HepG2 (cell line): ENCODE data around the gene CCDC154. TPM values are rescaled to one million over a fixed set of nuclear protein-coding genes. Genes with fewer than 3 reads are reported as not detected.

ENCODE experiments used
- ATAC-seq: fragments of 200-7000 bp; cut with Tn5 transposase; 3 replicates; pipeline ENCODE4 v1.9.1; 2020; ENCODE audit warnings: mild to moderate bottlenecking, moderate library complexity
- BruUV-seq: library from RNA; stranded (reverse); fragments of 400-500 nt; replicated peaks from 2 replicates; lab custom pipeline; 2021; lab: Mats Ljungman, UMichigan
- CTCF ChIA-PET: fragments of 300-600 bp; formaldehyde crosslinking; extraction: SDS; loops from one replicate; lab custom pipeline; 2021; ENCODE audit warnings: low total read pairs, inconsistent platforms, low intra/inter-chr PET ratio; lab: Yijun Ruan, JAX
- POLR2A ChIA-PET: fragments of 350-600 bp; sonication (Branson Sonifier 250); formaldehyde crosslinking; loops from one replicate; lab custom pipeline; 2020; ENCODE audit warnings: antibody characterized with exemption, inconsistent platforms; lab: Yijun Ruan, JAX
- DNase-seq: peaks from one replicate; pipeline ENCODE4 v3.0.0-alpha.2; 2015; ENCODE audit warnings: low spot score
- FAIRE-seq: peaks from 3 replicates; lab custom pipeline; 2011; peaks lifted over from hg19 to GRCh38; lab: Jason Lieb, UNC
- H2AFZ ChIP-seq: one replicate; pipeline ENCODE4 v1.6.1; 2011; ENCODE audit warnings: low read length, inconsistent platforms
- H3K27ac ChIP-seq: fragments of 300-600 bp; 3 replicates; pipeline ENCODE4 v1.8.0; 2011; ENCODE audit warnings: mixed run types, mild to moderate bottlenecking, mixed read lengths, low read length, inconsistent platforms; ENCODE audit not compliant: insufficient read depth; ENCODE audit errors: extremely low read length
- H3K27me3 ChIP-seq, 2 experiments: fragments of 200-600 bp in 1 of 2; 2 replicates in 1 of 2; 3 replicates in 1 of 2; pipeline versions ENCODE4 v1.6.0 to v1.8.0; 2011; ENCODE audit warnings: low read length in 2 of 2, mild to moderate bottlenecking in 2 of 2, moderate library complexity in 2 of 2, inconsistent platforms in 1 of 2; ENCODE audit not compliant: insufficient read depth in 2 of 2, control insufficient read depth in 1 of 2
- H3K36me3 ChIP-seq, 2 experiments: fragments of 200-600 bp in 1 of 2; replicated peaks in 1 of 2; 2 replicates in 1 of 2; 3 replicates in 1 of 2; pipeline versions ENCODE4 v1.5.1 to v1.8.0; 2011; ENCODE audit warnings: low read length in 2 of 2, inconsistent platforms in 1 of 2; ENCODE audit not compliant: insufficient read depth in 2 of 2, control insufficient read depth in 1 of 2
- H3K4me1 ChIP-seq: 2 replicates; pipeline ENCODE4 v1.5.1; 2012; ENCODE audit warnings: low read length, inconsistent platforms; ENCODE audit not compliant: insufficient read depth
- H3K4me2 ChIP-seq: 2 replicates; pipeline ENCODE4 v1.6.0; 2011; ENCODE audit warnings: low read depth, low read length, inconsistent platforms
- H3K4me3 ChIP-seq, 3 experiments: fragments of 200-600 bp in 1 of 3; sonication (generic), shearing (Covaris generic) in 1 of 3; replicated peaks in 1 of 3; 2 replicates each; pipeline ENCODE4 v1.5.1; 2011 to 2016; ENCODE audit warnings: low read length in 3 of 3, inconsistent platforms in 2 of 3, low read depth in 2 of 3, mild to moderate bottlenecking in 2 of 3, control low read depth in 1 of 3, mixed read lengths in 1 of 3; ENCODE audit not compliant: insufficient read depth in 1 of 3
- H3K79me2 ChIP-seq: one replicate; pipeline ENCODE4 v1.6.1; 2011; ENCODE audit warnings: low read length, inconsistent platforms; ENCODE audit not compliant: insufficient read depth
- H3K9ac ChIP-seq: 2 replicates; pipeline ENCODE4 v1.6.0; 2011; ENCODE audit warnings: mild to moderate bottlenecking, low read depth, low read length, inconsistent platforms; ENCODE audit not compliant: insufficient read depth
- H3K9me3 ChIP-seq: 2 replicates; pipeline ENCODE4 v1.5.1; 2012; ENCODE audit warnings: mild to moderate bottlenecking, low read length
- H4K20me1 ChIP-seq: 2 replicates; pipeline ENCODE4 v1.6.0; 2011; ENCODE audit warnings: inconsistent platforms, mild to moderate bottlenecking, low read length, moderate library complexity; ENCODE audit not compliant: insufficient read depth
- BRD4 ChIP-seq: sonication (generic); formaldehyde crosslinking; IDR thresholded peaks from 2 replicates; pipeline ENCODE4 v1.4.0; 2020; ENCODE audit warnings: missing genetic modification reagents
- CTCF ChIP-seq: sonication (generic); formaldehyde crosslinking; IDR thresholded peaks from 2 replicates; pipeline ENCODE4 v1.5.0; 2020; ENCODE audit warnings: mild to moderate bottlenecking, missing genetic modification reagents, moderate library complexity
- EHMT2 ChIP-seq: fragments of 200-600 bp; sonication (generic); IDR thresholded peaks from 2 replicates; pipeline ENCODE4 v1.7.0; 2017; ENCODE audit warnings: antibody characterized with exemption, low read depth, low read length, borderline replicate concordance
- GTF3A ChIP-seq: sonication (generic); formaldehyde crosslinking; conservative IDR thresholded peaks from 2 replicates; pipeline ENCODE4 v1.4.0; 2020; ENCODE audit warnings: mild to moderate bottlenecking, missing genetic modification reagents
- HNF4A ChIP-seq: sonication (generic); formaldehyde crosslinking; IDR thresholded peaks from 2 replicates; pipeline ENCODE4 v1.4.0; 2020; ENCODE audit warnings: missing genetic modification reagents
- HNF4G ChIP-seq, 2 experiments: sonication (generic) in 1 of 2; formaldehyde crosslinking in 1 of 2; IDR thresholded peaks; 2 replicates each; pipeline versions ENCODE4 v1.4.0 to v1.6.1; 2011 to 2020; ENCODE audit warnings: borderline replicate concordance in 2 of 2, low read depth in 2 of 2, mild to moderate bottlenecking in 2 of 2, low read length in 1 of 2, missing genetic modification reagents in 1 of 2, moderate library complexity in 1 of 2
- NR2F2 ChIP-seq: IDR thresholded peaks from 2 replicates; pipeline ENCODE4 v1.6.1; 2012; ENCODE audit warnings: low read depth, inconsistent platforms, borderline replicate concordance
- POLR2A ChIP-seq, 2 experiments: IDR thresholded peaks; 2 replicates each; pipeline ENCODE4 v1.6.1; 2011; ENCODE audit warnings: low read depth in 2 of 2, low read length in 2 of 2, mild to moderate bottlenecking in 1 of 2, moderate library complexity in 1 of 2; ENCODE audit not compliant: insufficient read depth in 1 of 2
- PRMT3 ChIP-seq: sonication (generic); formaldehyde crosslinking; IDR thresholded peaks from 2 replicates; pipeline ENCODE4 v1.8.1; 2022; ENCODE audit warnings: low read depth, mild to moderate bottlenecking, moderate library complexity, missing genetic modification reagents, borderline replicate concordance
- RARA ChIP-seq: IDR thresholded peaks from 2 replicates; pipeline ENCODE4 v1.6.1; 2016; ENCODE audit warnings: missing genetic modification reagents, missing compliant biosample characterization
- SRSF9 ChIP-seq: fragments of 200-400 bp; formaldehyde crosslinking; IDR thresholded peaks from 2 replicates; pipeline ENCODE4 v1.6.1; 2018; ENCODE audit warnings: borderline replicate concordance, mild to moderate bottlenecking, low read depth, low read length; ENCODE audit not compliant: insufficient read depth, poor library complexity, severe bottlenecking
- TAF15 ChIP-seq: fragments of 200-400 bp; formaldehyde crosslinking; IDR thresholded peaks from one replicate; pipeline ENCODE4 v1.6.1; 2018; ENCODE audit warnings: mild to moderate bottlenecking, low read depth, low read length; ENCODE audit not compliant: poor library complexity, severe bottlenecking
- THAP7 ChIP-seq: sonication (generic); formaldehyde crosslinking; IDR thresholded peaks from 2 replicates; pipeline ENCODE4 v1.8.1; 2023; ENCODE audit warnings: mild to moderate bottlenecking, missing genetic modification reagents
- ZNF354B ChIP-seq: sonication (generic); formaldehyde crosslinking; IDR thresholded peaks from 2 replicates; pipeline ENCODE4 v1.8.0; 2022; ENCODE audit warnings: mild to moderate bottlenecking, missing genetic modification reagents
- ZNF562 ChIP-seq: sonication (generic); formaldehyde crosslinking; IDR thresholded peaks from 2 replicates; pipeline ENCODE4 v1.8.0; 2022; ENCODE audit warnings: missing genetic modification reagents, borderline replicate concordance
- WGBS: methylation state at CpG from one replicate; pipeline ENCODE4 v1.1.6; 2017; ENCODE audit warnings: low lambda C conversion rate; 5-methylcytosine and 5-hydroxymethylcytosine counted together
- in situ Hi-C: cut with HindIII; loops from 2 replicates; pipeline ENCODE4 v1.10.0; 2017; ENCODE audit warnings: low pct_unique_long_range_greater_than_20kb; ENCODE audit not compliant: extremely low pct_ligation_motif_present
- intact Hi-C: fragments of 100-400 bp; cut with micrococcal nuclease; formaldehyde crosslinking; loops from one replicate; pipeline ENCODE4 v1.10.0; 2022; ENCODE audit not compliant: unreplicated experiment
- polyA plus RNA-seq, 8 experiments: library from polyadenylated mRNA; depleted of rRNA in 3 of 8; stranded (reverse) in 7 of 8; unstranded in 1 of 8; fragments of >200 nt; fragmentation: Illumina TruSeq in 4 of 8; extraction: Trizol in 4 of 8; gene quantifications; 2 replicates each; pipeline versions ENCODE4 v1.2.1 to v1.2.3, GENCODE V29; 2011 to 2016; ENCODE audit warnings: low read depth in 4 of 8, missing spikeins in 1 of 8, mixed read lengths in 1 of 8; ENCODE audit not compliant: insufficient read depth in 1 of 8
- total RNA-seq, 5 experiments: library from RNA; depleted of rRNA; stranded (reverse); fragments of >200 nt; fragmentation: Illumina TruSeq; extraction: Trizol; gene quantifications; 2 replicates each; pipeline ENCODE4 v1.2.3, GENCODE V29; 2016; ENCODE audit warnings: low read depth in 1 of 5

The CCDC154 gene
- total and polyA plus RNA-seq, 2 of the 13 experiments (the other 11 are each of a cell fraction or from before 2014, with no cell fraction given) = 0.92 to 1.5 TPM

- TF ChIP-seq CTCF (CRISPR knock-in tag) (no peak), RARA (CRISPR knock-in tag) (no peak), THAP7 (CRISPR knock-in tag) (no peak), HNF4G (IDR thresholded peaks at IDR 0.05; ENCODE audit: borderline replicate concordance, low read depth, low read length) (no peak), HNF4G (CRISPR knock-in tag; IDR thresholded peaks at IDR 0.05; ENCODE audit: borderline replicate concordance, low read depth) (no peak)
Observed at GRCh38 chr16:1459967-1460366, 15.6 kb upstream of the CCDC154 start (continued).

DNA sequence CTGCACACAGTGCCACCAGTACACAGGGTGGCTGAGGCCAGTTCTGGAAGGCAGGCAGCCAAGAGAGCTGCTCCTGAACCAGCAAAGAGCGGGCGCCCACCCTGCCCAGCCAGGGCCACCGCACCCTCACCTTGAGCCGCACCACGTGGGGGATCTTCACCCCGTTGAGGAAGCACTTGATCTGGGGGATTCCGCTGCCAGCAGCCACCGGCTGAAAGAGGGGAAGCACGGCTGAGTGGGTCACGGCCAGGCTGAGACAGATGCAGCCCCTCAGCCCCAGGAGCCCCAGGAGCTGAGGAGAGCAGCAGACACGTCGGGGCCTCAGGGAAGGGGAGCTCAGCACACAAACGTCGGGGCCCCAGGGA is 14.6 kb upstream of the CCDC154 start:
- no TSS peak for BruUV-seq
- H3K4me3 ChIP-seq = no peak overlapping the region
- POLR2A ChIA-PET = no interaction called here
- H3K36me3 ChIP-seq = peaks cover 14 to 26% of the 10 kb centered on the region in 2 experiments; a peak in 3 of 5 replicates
- WGBS = 100% methylated on average over 4 of the region's 14 CpGs
- H3K9ac ChIP-seq = no peak overlapping the region
- H3K9me3 ChIP-seq = no peaks in the 10 kb centered on the region
- no peak for FAIRE-seq
- H3K27ac ChIP-seq = no peak overlapping the region
- no peaks in the 10 kb centered on the region for H3K79me2 ChIP-seq
- no peak overlapping the region for H2AFZ ChIP-seq
- intact Hi-C loops = no loop called here
- no peaks in the 10 kb centered on the region for H3K27me3 ChIP-seq
- TF ChIP-seq TAF15 (no peak), BRD4 (CRISPR knock-in tag) (no peak), EHMT2 (no peak), ZNF354B (CRISPR knock-in tag) (no peak), GTF3A (CRISPR knock-in tag) (no peak), NR2F2 (no peak), SRSF9 (no peak), PRMT3 (CRISPR knock-in tag) (no peak), HNF4A (CRISPR knock-in tag) (no peak), POLR2A (IDR thresholded peaks at IDR 0.05; ENCODE audit: insufficient read depth in 1 of 2, low read depth in 2 of 2, low read length in 2 of 2) (no peak), ZNF562 (CRISPR knock-in tag) (no peak)
- TF ChIP-seq, all 625 proteins: peak for 0
- in situ Hi-C loops = no loop called here
- no peak overlapping the region for H3K4me2 ChIP-seq
- no peak for ATAC-seq
- H4K20me1 ChIP-seq = no peaks in the 10 kb centered on the region
- CTCF ChIA-PET = no interaction called here
- H3K4me1 ChIP-seq = no peaks in the 10 kb centered on the region
- DNase-seq = no peak
